T-cell (primary cell): ENCODE data around the gene SH3TC2. TPM values are rescaled to one million over a fixed set of nuclear protein-coding genes. Genes with fewer than 3 reads are reported as not detected.

ENCODE experiments used
- ATAC-seq, 4 experiments: fragments of 200-7000 bp in 3 of 4; fragments of 150-1000 bp in 1 of 4; cut with Tn5 transposase; replicated peaks in 1 of 4; 1 replicate in 3 of 4; 2 replicates in 1 of 4; pipeline ENCODE4 v1.10.0; 2021; ENCODE audit warnings: moderate library complexity in 3 of 4, mild to moderate bottlenecking in 2 of 4, moderate number of reproducible peaks in 1 of 4
- CTCF ChIA-PET, 2 donors: fragments of 300-600 bp; sonication (Branson Sonifier 250); formaldehyde crosslinking; loops; one replicate each; lab custom pipeline; 2022; ENCODE audit warnings: antibody characterized with exemption in 2 of 2; lab: Charles Lee
- POLR2A ChIA-PET, 2 donors: fragments of 300-600 bp; sonication (Branson Sonifier 250); formaldehyde crosslinking; loops; one replicate each; lab custom pipeline; 2022; ENCODE audit warnings: antibody characterized with exemption in 2 of 2; lab: Charles Lee
- DNase-seq, 35 experiments: peaks; one replicate each; pipeline versions ENCODE4 v3.0.0 to v3.0.0-alpha.2; 2013 to 2023
- H3K27ac ChIP-seq: one replicate; pipeline ENCODE4 v1.5.1; 2013; ENCODE audit warnings: low read length
- H3K27me3 ChIP-seq, 2 experiments: replicated peaks in 1 of 2; 1 replicate in 1 of 2; 2 replicates in 1 of 2; pipeline versions ENCODE4 v1.6.1 to v1.7.0; 2013; ENCODE audit warnings: low read length in 1 of 2, mixed read lengths in 1 of 2; ENCODE audit not compliant: control insufficient read depth in 2 of 2, insufficient read depth in 2 of 2; ENCODE audit errors: extremely low read depth in 1 of 2
- H3K36me3 ChIP-seq, 2 donors: 1 replicate in 1 of 2; 2 replicates in 1 of 2; pipeline versions ENCODE4 v1.6.1 to v1.7.0; 2013; ENCODE audit warnings: low read length in 1 of 2; ENCODE audit not compliant: control insufficient read depth in 2 of 2, insufficient read depth in 1 of 2; ENCODE audit errors: extremely low read depth in 1 of 2
- H3K4me1 ChIP-seq, 2 experiments: 1 replicate in 1 of 2; 2 replicates in 1 of 2; pipeline versions ENCODE4 v1.6.1 to v1.7.0; 2013; ENCODE audit warnings: low read length in 2 of 2, mixed read lengths in 1 of 2; ENCODE audit not compliant: insufficient read depth in 2 of 2, control insufficient read depth in 1 of 2; ENCODE audit errors: extremely low read depth in 1 of 2
- H3K4me3 ChIP-seq, 2 donors: 1 replicate in 1 of 2; 2 replicates in 1 of 2; pipeline versions ENCODE4 v1.5.1 to v1.7.0; 2013; ENCODE audit warnings: mild to moderate bottlenecking in 2 of 2, low read length in 1 of 2, moderate library complexity in 1 of 2; ENCODE audit not compliant: control insufficient read depth in 1 of 2; ENCODE audit errors: extremely low read depth in 1 of 2
- H3K9me3 ChIP-seq: 2 replicates; pipeline ENCODE4 v1.7.0; 2013
- H3K27ac Mint-ChIP-seq, 2 donors: one replicate each; pipeline ENCODE4 v1.8.0; 2020 to 2021; ENCODE audit warnings: mild to moderate bottlenecking in 2 of 2, mixed read lengths in 2 of 2
- H3K27me3 Mint-ChIP-seq, 2 donors: one replicate each; pipeline ENCODE4 v1.8.0; 2021 to 2022; ENCODE audit warnings: mixed read lengths in 2 of 2
- H3K36me3 Mint-ChIP-seq: one replicate; pipeline ENCODE4 v1.8.0; 2021; ENCODE audit warnings: mixed read lengths
- H3K4me1 Mint-ChIP-seq, 3 donors: one replicate each; pipeline ENCODE4 v1.8.0; 2020 to 2022; ENCODE audit warnings: mixed read lengths in 3 of 3, mild to moderate bottlenecking in 1 of 3
- H3K4me3 Mint-ChIP-seq, 3 donors: one replicate each; pipeline ENCODE4 v1.8.0; 2020 to 2022; ENCODE audit warnings: mild to moderate bottlenecking in 3 of 3, mixed read lengths in 3 of 3, moderate library complexity in 3 of 3
- H3K9me3 Mint-ChIP-seq, 3 donors: one replicate each; pipeline ENCODE4 v1.8.0; 2020 to 2022; ENCODE audit warnings: mixed read lengths in 3 of 3
- WGBS: methylation state at CpG from one replicate; pipeline ENCODE4 v1.1.5; 2013; ENCODE audit warnings: missing lambda C conversion rate; ENCODE audit not compliant: insufficient coverage; 5-methylcytosine and 5-hydroxymethylcytosine counted together
- total RNA-seq, 35 experiments: library from RNA in 6 of 35; stranded (reverse) in 6 of 35; fragments of 120-200 nt in 1 of 35; gene quantifications; one replicate each; pipeline versions ENCODE4 v1.2.1 to v1.2.4 and lab custom pipeline; 2013 to 2026

Gene SH3TC2
- total RNA-seq, 5 donors from 2014 or later (not counting 1 experiment from before 2014, with no cell fraction given), result not detected

DNA sequence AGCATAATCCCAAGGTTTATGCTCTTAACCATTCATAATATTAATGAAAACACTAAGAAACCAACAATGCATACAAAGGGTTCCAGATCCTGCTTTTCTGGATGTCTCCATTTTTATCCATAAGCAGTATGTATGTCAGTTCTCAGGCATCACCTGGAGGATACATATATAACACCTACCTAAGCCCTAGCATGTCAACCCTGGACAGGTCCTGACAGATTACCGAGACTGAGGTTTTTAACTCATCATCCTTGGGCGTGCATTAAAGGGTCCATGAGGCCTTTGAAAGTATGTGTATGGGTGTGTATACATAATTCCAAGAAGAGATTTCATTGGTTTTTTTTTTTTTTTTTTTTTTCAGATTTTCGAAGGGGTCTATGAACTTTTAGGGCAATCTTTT lies 70.6 kb downstream of the SH3TC2 start:
- no peak overlapping the region for H3K27ac ChIP-seq
- H3K27me3 Mint-ChIP-seq, result peaks cover 9 to 34% of the 10 kb centered on the region in 2 donors
- no peaks in the 10 kb centered on the region for H3K9me3 ChIP-seq
- no peaks in the 10 kb centered on the region for H3K4me1 Mint-ChIP-seq
- no peak overlapping the region for H3K4me3 Mint-ChIP-seq
- CTCF ChIA-PET, result interaction anchor here in 1 of 2 donors (1.1 kb wide), 1 partner anchor 17 kb away, joined by 3 read pairs; no protein-coding TSS in a partner anchor
- WGBS, result no CpG with 5 or more reads among the region's 3 CpGs
- no peak for DNase-seq
- H3K4me3 ChIP-seq, result no peak overlapping the region
- no peaks in the 10 kb centered on the region for H3K36me3 Mint-ChIP-seq
- no peaks in the 10 kb centered on the region for H3K27me3 ChIP-seq
- H3K9me3 Mint-ChIP-seq, result no peaks in the 10 kb centered on the region
- H3K36me3 ChIP-seq, result no peaks in the 10 kb centered on the region
- no peak for ATAC-seq
- no peak overlapping the region for H3K27ac Mint-ChIP-seq
- no peaks in the 10 kb centered on the region for H3K4me1 ChIP-seq
- POLR2A ChIA-PET, result no interaction called here

- Mint-ChIP-seq H3K36me3 (no peaks in the 10 kb centered on the region), H3K9me3 (no peaks in the 10 kb centered on the region), H3K4me1 (no peaks in the 10 kb centered on the region), H3K27ac (no peak overlapping the region), H3K4me3 (no peak overlapping the region), H3K27me3 (peaks cover 5 to 31% of the 10 kb centered on the region in 2 donors)
- ChIA-PET POLR2A (no interaction called here), CTCF (no interaction called here)
- ATAC-seq (no peak), DNase-seq (no peak)
- no peaks in the 10 kb centered on the region for H3K9me3 ChIP-seq
- no peaks in the 10 kb centered on the region for H3K27me3 ChIP-seq
- H3K4me3 ChIP-seq, result no peak overlapping the region
- no peaks in the 10 kb centered on the region for H3K4me1 ChIP-seq
- no peak overlapping the region for H3K27ac ChIP-seq
- no peaks in the 10 kb centered on the region for H3K36me3 ChIP-seq
These were observed 71.3 kb downstream of the SH3TC2 start for GRCh38 chr5:148991566-148991965.

DNA sequence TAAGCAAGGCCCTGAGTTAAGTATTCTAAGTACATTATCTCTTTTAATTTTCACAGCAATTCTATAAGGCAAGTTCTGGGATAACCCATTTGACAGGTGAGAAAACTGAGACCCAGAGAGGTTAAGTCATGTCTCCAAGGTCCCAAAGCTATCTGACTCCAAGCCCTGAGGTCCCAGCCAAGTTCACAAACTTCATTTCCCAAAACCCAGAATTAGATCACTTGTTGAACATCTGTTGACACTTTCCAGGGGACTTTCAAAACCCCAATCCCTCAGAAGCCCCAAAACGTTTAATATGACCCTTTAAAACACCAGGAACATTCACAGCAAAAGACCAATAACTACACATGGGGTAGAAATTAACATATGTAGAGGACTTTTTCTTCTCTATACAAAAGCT lies 72.0 kb downstream of the SH3TC2 start:
- no CpG with 5 or more reads among the region's 1 CpG for WGBS
- Histone ChIP-seq H3K9me3 (no peaks in the 10 kb centered on the region), H3K27me3 (no peaks in the 10 kb centered on the region), H3K36me3 (no peaks in the 10 kb centered on the region), H3K27ac (no peak overlapping the region), H3K4me3 (no peak overlapping the region), H3K4me1 (no peaks in the 10 kb centered on the region)
- Mint-ChIP-seq H3K27ac (no peak overlapping the region), H3K4me1 (no peaks in the 10 kb centered on the region), H3K27me3 (peaks cover 5 to 31% of the 10 kb centered on the region in 2 donors), H3K9me3 (no peaks in the 10 kb centered on the region), H3K36me3 (no peaks in the 10 kb centered on the region), H3K4me3 (no peak overlapping the region)
- no peak for ATAC-seq
- POLR2A ChIA-PET, result interaction anchor here in 1 of 2 donors (0.6 kb wide), 1 partner anchor 100 kb away, joined by 3 read pairs; no protein-coding TSS in a partner anchor
- no peak for DNase-seq
- CTCF ChIA-PET, result no interaction called here

DNA sequence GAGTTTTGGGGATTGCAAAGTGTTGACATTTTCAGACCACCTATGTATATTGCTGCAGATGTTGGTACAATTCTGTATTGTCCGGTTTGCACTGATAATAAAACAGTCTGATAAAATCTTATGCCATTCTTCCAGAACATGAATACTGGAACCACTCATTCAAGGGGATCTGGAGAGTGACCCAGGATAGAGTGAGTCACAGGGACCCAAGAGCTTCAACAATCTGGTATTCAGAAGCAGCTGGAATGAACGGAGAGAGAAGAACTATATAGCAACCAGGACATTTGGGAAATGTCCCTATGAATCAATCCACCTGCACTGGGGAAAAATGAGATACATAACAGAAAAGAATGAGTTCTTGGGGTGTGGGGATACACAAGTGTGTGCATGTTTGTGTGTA lies 73.3 kb downstream of the SH3TC2 start:
- H3K9me3 Mint-ChIP-seq, result no peaks in the 10 kb centered on the region
- POLR2A ChIA-PET, result no interaction called here
- H3K4me3 Mint-ChIP-seq, result no peak overlapping the region
- ATAC-seq, result no peak
- CTCF ChIA-PET, result interaction anchor here in 1 of 2 donors (0.8 kb wide), 1 partner anchor 259 kb away, joined by 3 read pairs; no protein-coding TSS in a partner anchor
- WGBS, result no CpG with 5 or more reads among the region's 2 CpGs
- no peak overlapping the region for H3K4me3 ChIP-seq
- no peak for DNase-seq
- no peak overlapping the region for H3K27ac ChIP-seq
- H3K36me3 ChIP-seq, result no peaks in the 10 kb centered on the region
- no peaks in the 10 kb centered on the region for H3K9me3 ChIP-seq
- no peaks in the 10 kb centered on the region for H3K4me1 Mint-ChIP-seq
- H3K27me3 ChIP-seq, result no peaks in the 10 kb centered on the region
- H3K4me1 ChIP-seq, result no peaks in the 10 kb centered on the region
- no peak overlapping the region for H3K27ac Mint-ChIP-seq
- no peaks in the 10 kb centered on the region for H3K36me3 Mint-ChIP-seq
- peaks cover 8 to 29% of the 10 kb centered on the region in 2 donors for H3K27me3 Mint-ChIP-seq

GRCh38 chr5:148988328-148988727 lies 74.5 kb downstream of the SH3TC2 start:
- Histone ChIP-seq H3K27me3 (no peaks in the 10 kb centered on the region), H3K9me3 (no peaks in the 10 kb centered on the region), H3K36me3 (no peaks in the 10 kb centered on the region), H3K4me1 (no peaks in the 10 kb centered on the region), H3K27ac (no peak overlapping the region), H3K4me3 (no peak overlapping the region)
- Mint-ChIP-seq H3K27me3 (peaks cover 10 to 24% of the 10 kb centered on the region in 2 donors), H3K4me3 (no peak overlapping the region), H3K36me3 (peaks cover 2% of the 10 kb centered on the region), H3K9me3 (peaks cover 0 to 6% (median 0%) of the 10 kb centered on the region in 3 donors), H3K4me1 (no peaks in the 10 kb centered on the region), H3K27ac (no peak overlapping the region)
- POLR2A ChIA-PET, result no interaction called here
- ATAC-seq (no peak), DNase-seq (no peak)
- WGBS, result 82% methylated on average over 6 of the region's 6 CpGs
- CTCF ChIA-PET, result interaction anchor here (0.6 to 1.2 kb wide), 4 partner anchors 11 to 1952 kb away, joined by 3 to 4 read pairs (median 3); no protein-coding TSS in a partner anchor

DNA sequence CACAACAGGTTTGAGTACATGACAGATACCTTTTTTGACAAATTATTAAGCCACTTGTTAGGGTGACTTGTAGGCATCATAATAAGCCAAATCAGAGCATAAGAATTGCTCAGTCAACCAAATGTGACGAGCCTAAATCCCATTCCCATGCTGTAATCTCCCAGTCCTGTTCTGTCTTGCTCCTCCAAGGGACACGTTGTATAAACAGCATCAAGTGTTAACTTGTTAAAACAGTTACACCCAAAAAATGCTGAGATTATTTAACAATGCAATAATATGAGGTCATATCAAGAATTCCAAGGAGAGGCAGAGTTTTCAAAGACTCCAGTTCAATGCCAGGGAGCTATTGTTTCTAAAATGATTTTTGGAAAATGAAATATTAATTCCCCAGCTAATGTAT lies 76.2 kb downstream of the SH3TC2 start:
- no peaks in the 10 kb centered on the region for H3K27me3 ChIP-seq
- Mint-ChIP-seq H3K27ac (no peak overlapping the region), H3K4me1 (no peaks in the 10 kb centered on the region), H3K9me3 (peaks cover 0 to 6% (median 0%) of the 10 kb centered on the region in 3 donors), H3K36me3 (peaks cover 2% of the 10 kb centered on the region), H3K27me3 (peaks cover 13 to 20% of the 10 kb centered on the region in 2 donors), H3K4me3 (no peak overlapping the region)
- WGBS, result no CpG with 5 or more reads among the region's 2 CpGs
- no peak overlapping the region for H3K4me3 ChIP-seq
- H3K27ac ChIP-seq, result no peak overlapping the region
- ChIA-PET CTCF (interaction anchor here in 1 of 2 donors (0.5 kb wide), 1 partner anchor 158 kb away, joined by 3 read pairs; no protein-coding TSS in a partner anchor), POLR2A (interaction anchor here in 1 of 2 donors (0.8 kb wide), 1 partner anchor 29 kb away, joined by 3 read pairs; no protein-coding TSS in a partner anchor)
- no peaks in the 10 kb centered on the region for H3K4me1 ChIP-seq
- no peaks in the 10 kb centered on the region for H3K9me3 ChIP-seq
- no peaks in the 10 kb centered on the region for H3K36me3 ChIP-seq
- ATAC-seq, result no peak
- DNase-seq, result no peak
